ENCODE measurements around the gene GPR148.

DNA sequence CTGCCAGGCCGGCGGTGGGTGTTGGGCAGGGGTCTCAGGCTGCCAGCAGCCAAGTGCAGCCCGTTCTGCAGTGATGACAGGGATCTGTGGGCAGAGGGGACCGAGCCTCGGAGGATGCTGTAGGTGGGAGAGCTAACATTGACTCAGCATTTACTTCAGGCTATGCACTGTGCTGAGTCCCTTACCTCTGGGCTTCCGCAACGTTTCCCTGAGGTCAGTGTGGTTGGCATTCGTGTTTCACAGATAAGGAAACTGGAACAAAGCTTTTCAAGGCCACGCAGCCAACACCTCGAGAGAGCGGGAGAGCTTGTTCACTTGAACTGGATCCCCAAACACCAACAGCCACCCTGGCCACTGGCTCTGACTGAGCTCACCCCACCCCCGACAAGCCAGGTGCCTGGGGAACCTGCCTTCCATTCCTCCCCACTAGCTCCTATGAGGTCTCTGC is 839 bp upstream of the GPR148 start:
- TF ChIP-seq, protein P1, sequence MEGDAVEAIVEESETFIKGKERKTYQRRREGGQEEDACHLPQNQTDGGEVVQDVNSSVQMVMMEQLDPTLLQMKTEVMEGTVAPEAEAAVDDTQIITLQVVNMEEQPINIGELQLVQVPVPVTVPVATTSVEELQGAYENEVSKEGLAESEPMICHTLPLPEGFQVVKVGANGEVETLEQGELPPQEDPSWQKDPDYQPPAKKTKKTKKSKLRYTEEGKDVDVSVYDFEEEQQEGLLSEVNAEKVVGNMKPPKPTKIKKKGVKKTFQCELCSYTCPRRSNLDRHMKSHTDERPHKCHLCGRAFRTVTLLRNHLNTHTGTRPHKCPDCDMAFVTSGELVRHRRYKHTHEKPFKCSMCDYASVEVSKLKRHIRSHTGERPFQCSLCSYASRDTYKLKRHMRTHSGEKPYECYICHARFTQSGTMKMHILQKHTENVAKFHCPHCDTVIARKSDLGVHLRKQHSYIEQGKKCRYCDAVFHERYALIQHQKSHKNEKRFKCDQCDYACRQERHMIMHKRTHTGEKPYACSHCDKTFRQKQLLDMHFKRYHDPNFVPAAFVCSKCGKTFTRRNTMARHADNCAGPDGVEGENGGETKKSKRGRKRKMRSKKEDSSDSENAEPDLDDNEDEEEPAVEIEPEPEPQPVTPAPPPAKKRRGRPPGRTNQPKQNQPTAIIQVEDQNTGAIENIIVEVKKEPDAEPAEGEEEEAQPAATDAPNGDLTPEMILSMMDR (IDR thresholded peaks at IDR 0.05; ENCODE audit: insufficient read depth, low read length): no peak
- TF ChIP-seq, protein P2, sequence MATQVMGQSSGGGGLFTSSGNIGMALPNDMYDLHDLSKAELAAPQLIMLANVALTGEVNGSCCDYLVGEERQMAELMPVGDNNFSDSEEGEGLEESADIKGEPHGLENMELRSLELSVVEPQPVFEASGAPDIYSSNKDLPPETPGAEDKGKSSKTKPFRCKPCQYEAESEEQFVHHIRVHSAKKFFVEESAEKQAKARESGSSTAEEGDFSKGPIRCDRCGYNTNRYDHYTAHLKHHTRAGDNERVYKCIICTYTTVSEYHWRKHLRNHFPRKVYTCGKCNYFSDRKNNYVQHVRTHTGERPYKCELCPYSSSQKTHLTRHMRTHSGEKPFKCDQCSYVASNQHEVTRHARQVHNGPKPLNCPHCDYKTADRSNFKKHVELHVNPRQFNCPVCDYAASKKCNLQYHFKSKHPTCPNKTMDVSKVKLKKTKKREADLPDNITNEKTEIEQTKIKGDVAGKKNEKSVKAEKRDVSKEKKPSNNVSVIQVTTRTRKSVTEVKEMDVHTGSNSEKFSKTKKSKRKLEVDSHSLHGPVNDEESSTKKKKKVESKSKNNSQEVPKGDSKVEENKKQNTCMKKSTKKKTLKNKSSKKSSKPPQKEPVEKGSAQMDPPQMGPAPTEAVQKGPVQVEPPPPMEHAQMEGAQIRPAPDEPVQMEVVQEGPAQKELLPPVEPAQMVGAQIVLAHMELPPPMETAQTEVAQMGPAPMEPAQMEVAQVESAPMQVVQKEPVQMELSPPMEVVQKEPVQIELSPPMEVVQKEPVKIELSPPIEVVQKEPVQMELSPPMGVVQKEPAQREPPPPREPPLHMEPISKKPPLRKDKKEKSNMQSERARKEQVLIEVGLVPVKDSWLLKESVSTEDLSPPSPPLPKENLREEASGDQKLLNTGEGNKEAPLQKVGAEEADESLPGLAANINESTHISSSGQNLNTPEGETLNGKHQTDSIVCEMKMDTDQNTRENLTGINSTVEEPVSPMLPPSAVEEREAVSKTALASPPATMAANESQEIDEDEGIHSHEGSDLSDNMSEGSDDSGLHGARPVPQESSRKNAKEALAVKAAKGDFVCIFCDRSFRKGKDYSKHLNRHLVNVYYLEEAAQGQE (IDR thresholded peaks at IDR 0.05; ENCODE audit: insufficient replicate concordance, low read depth): no peak
- TF ChIP-seq GABPA (IDR thresholded peaks at IDR 0.05; ENCODE audit: low read depth) (no peak), SPI1 (IDR thresholded peaks at IDR 0.05; ENCODE audit: borderline replicate concordance, low read depth) (no peak), POLR2AphosphoS5 (IDR thresholded peaks at IDR 0.05; ENCODE audit: low read depth) (no peak)

All from HL-60 (cell line).